NCI-H526 (cell line): ENCODE data around the gene LTN1.
"Not testable (repeated sequence)": the region's sequence is repeated elsewhere in the genome, so short reads cannot be mapped to it uniquely, and the experiment has no call there.

Experiments used
- DNase-seq, 2 experiments: peaks; one replicate each; lab custom pipeline; 2025; lab: John Stamatoyannopoulos, UW

The LTN1 gene

DNA sequence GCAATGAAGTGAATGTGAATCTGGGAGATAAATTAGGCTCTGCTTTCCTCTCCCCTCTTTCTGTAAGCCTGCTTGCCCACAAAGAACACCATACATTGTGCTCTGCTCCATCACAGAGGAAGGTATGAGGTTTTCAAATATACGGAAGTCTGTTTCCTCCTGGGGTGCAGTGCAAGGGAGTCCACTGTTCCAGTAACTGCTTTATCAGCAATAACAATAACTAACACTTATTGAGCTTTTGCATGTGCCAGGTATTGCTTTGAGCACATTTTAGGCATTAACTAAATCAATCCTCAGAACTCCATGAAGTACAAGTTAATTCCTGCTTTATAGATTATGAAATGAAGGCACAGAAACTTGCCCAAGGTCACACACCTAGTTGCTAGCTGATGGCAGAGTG, 10.0 kb downstream of the LTN1 start:
- no peak for DNase-seq

DNA sequence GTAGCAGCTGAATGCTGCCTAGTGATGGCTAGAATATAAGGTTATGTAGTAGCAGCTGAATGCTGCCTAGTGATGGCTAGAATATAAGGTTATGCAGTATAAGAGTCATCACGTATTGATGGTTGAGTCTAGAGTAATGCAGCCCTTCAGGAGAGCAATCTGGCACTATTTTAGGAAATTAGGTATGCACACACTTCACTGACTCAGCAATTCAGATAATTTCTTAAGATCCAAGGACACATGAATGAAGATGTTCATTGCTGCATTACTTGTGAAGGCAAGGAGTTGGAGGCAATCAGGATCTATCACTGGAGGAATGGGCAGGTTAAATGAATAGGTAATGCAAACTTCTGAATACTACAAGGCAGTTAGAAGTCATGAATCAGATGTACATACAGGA, 13.6 kb downstream of the LTN1 start:
- no peak for DNase-seq

DNA sequence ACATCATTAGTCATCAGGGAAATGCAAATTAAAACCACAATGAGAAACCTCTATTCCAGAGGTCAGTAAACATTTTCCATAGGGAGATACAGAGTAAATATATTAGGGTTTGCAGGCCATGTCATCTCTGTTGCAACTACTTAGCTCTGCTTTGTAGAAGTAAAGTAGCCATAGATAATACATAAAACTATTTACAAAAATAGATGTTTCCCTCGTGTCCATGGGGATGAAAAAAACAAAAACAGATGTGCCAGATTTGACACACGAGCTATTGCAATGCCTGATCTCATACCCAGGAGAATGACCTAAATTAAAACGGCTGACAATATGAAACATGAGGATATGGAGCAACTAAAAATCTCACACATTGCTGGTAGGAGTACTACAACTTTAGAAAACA, 17.3 kb downstream of the LTN1 start:
- peak; percentile 21 to 23 for DNase-seq

DNA sequence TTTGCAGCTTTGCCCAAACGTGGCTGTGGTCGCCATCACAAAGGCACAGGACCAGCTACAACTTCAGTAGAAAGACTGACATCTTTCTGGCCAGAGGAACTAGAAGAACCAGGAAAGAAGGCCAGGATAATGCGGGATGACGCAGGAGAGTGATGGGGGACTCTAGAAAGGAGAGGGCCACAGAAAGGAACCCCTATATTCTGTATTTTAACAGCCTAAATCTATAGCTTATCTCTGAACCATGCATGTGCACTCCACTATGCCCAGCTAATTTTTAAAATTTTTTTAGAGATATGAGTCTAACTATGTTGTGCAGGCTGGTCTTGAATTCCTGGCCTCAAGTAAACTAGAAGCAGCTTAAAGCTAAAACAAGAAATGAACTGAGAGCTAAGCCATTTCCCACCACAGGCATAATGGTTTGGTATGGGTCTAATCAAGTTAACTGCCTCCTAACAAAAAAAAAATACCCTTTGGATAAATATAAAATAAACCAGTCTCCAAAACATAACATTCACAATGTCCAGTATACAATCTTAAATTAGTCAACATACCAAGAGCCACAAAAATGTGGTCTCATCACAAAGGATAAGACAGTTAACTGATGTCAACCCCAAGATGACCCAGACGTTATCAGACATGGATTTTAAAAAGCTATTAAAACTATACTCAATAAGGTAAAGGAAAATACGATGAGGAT, 18.0 kb downstream of the LTN1 start:
- no peak for DNase-seq

DNA sequence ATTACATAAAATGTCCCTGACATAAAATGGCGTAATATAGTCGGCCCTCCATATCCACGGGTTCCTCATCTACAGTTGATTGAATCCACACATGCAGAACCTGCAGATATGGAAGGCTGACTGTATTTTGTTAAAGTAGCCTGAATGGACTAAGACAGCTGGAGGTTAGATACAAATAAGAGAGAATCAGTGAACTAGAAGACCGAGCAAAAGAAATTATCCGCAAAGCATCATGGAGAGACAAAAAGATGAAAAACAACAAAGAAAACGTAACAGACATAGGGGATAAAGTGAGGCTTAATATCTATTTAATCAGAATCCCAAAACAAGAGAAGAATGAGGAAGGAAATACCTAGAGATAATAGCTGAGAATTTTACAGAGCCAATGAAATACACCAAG, 20.3 kb downstream of the LTN1 start:
- DNase-seq = no peak

DNA sequence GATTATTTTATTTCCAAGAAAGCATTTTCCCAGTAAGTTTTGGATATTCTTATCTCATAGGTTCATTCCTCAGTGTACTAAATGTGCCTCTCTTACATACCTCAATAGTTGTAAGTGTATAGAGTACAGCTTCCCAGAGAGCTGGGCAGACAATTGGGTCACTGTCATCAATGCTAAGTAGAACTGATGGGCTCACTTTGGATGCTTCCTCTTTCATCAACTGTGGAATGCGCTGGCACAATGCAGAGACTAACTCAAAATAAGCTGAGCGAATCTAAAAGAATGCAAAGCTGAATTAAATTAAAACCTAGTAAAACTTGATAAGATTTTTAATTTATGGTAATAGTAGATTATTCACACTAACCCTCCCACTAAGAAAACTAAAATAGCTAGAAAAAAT, 21.5 kb downstream of the LTN1 start:
- DNase-seq = no peak

DNA sequence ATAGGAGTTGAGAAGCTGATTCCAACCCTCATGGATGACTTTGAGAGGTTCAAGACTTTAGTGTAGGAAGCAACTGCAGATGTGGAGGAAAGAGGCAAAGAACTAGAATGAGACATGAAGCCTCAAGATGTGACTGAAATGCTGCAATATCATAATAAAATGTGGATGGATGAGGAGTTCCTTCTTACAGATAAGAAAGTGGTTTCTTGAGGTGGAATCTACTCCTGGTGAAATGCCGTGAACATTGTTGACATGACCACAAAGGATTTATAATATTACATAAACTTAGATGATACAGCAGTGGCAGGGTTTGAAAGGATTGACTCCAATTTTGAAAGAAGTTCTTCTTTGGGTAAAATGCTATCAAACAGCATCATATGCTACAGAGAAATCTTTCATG, 28.8 kb downstream of the LTN1 start:
- DNase-seq = no peak

DNA sequence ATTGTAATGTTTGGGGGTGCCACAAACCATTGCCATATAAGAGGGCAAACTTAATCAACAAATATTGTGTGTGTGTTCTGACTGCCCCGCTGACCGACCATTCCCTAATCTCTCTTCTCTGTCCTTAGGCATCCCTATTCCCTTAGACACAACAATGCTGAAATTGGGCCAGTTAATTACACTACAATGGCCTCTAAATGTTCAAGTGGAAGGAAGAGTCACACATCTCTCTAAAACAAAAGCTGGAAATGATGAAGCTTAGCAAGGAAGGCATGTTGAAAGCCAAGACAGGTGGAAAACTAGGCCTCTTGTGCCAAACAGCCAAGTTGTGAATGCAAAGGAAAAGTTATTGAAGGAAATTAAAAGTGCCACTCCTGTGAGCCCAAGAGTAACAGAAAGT, 30.2 kb downstream of the LTN1 start:
- DNase-seq = no peak

DNA sequence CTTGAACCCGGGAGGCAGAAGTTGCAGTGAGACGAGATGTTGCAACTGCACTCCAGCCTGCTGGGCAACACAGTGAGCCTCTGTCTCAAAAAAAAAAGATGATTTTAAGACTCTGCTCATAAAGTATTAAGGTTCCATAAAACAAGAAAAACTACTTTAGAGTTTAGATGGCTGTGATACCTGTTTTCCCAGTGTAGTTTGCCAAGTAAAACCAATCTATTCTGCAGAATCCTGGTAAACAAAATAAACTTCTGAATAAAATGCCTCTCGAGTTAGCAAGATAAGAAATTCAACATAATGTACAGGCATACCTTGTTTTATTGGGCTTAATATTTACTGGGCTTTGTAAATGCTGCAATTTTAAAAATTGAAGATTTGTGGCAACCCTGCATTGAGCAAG, 30.8 kb downstream of the LTN1 start:
- no peak for DNase-seq

DNA sequence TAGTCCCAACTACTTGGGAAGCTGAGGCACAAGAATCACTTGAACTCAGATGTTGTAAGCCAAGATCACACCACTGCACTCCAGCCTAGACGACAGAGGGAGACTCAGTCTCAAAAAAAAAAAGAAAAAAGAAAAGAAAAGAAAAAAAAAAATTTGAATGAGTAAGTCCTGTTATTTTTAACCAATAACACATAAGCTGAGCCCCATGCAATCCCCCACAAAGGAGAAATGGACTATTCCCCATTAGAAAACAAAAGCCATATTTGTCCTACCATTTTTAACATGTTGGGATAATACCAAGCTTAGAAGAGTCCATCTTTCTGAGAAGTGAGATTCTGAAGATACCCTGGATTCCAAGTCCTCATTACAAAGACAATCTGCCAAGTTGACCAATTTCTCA, 32.4 kb downstream of the LTN1 start:
- no peak for DNase-seq

DNA sequence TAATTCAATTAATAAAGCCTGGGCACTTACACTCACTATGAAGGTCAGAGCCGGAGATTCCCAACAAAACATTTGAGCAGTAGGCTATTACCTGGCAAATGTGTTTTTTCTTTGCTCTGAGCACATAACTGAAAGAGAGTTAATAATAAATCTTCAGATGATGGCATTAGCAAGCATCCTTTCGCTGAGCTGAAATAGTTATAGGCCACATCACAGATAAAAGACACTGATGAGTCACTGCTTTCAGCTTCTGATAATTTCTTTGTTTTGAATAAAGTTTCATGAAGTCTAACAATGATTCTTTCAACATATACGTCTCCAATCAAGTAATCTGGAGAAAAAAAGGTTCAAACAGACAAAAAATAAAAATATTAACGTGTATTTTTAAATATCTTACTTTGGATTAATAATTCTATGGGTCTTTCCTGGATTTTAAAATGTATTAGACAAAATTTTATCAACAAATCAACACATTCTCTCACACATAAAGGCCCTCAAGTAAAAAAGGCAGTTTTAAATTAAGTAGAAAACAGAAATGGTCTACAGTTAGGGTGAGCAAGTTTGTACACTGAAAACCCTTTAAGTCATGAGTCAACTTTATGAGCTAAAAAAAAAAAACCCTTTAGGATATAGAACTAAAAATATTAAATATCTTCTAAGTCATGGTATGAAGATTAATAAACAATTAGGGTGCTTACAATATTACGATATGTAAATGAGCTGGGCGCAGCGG, 33.1 kb downstream of the LTN1 start:
- no peak for DNase-seq

DNA sequence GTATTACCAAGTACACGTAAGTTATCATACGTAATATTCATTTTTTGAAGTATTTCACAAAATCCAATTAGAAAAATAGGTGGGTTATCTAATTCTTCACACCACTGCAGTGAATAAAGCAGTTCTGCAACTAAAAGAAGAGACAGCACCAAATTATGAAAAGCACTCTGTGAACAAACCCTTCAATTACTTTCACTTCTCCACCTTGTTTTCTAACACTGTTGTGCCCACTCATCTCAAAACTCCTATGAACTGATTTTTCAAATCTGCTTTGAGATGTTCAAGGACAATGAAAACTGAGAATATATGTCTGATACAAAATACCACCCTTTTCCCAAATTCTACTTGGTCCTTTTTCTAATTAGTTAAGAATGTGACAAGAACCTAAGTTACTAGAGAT, 39.4 kb downstream of the LTN1 start:
- no peak for DNase-seq

DNA sequence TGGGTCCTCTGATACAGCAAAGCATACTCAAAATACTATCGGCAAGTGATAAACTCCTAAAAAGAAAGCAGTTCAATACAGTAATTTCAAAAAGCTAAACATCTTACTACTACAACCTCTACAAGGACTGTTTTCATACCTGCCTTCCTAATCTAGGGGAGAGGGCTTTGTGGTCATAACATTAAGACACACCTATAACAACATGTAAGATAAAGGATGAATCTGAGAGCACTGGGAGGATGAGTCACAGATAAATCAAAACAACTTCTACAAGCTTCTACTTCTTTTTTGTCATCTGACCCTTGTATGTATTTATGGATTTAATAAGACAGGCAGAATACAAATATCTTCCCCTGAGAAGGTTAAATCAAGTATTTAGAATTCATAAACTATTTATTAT, 40.0 kb downstream of the LTN1 start:
- no peak for DNase-seq

DNA sequence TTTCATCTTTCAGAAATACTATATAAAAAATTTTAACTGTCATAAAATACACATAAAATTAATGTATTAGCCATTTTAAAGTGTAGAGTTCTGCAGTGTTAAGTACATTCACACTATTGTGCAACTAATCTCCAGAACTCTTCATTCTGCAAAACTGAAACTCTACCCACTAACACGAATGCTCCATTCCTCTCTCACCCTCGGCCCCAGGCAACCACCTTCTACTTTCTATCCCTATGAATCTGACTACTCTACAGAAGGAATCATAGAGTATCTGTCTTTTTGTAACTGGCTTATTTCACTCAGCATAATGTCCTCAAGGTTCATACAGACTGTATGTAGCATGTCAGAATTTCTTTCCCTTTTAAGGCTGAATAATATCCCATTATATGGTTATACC, 43.4 kb downstream of the LTN1 start:
- no peak for DNase-seq

DNA sequence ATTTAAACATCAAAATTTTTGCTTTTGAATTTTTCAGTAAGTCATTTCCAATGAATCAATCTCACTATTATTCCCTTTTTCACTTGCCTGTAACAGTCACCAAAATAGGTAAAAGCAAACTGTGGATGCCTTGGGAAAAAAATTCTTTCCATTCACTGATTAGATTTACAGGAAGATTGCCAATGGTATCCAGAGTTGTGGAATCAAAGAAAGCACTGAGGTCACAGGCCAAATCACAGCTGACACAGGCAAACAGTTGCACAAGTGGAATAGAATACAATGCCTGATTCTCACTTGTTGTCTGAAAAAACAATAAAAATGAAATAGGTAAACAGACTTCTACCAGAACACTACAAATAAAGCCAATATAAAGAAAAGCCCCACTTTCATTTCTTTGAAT, 48.4 kb downstream of the LTN1 start:
- no peak for DNase-seq

DNA sequence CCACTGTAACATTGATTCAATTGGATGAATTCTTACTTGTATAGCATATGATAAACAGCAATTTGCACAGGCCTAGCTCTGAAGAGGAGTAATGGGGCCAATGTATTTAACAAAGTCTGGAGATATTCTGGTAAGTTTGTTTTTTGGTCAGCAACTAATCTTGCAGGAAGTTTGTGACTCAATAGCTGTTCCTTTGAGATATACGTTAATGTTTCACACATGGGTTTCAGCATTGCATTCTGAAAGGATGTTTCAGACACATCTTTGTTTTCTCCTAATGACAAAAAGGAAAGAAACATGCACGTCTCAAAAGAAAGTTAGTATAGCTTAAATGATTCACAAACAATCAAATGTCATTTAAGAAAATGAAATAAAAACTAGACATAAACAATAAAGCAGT, 49.0 kb downstream of the LTN1 start:
- DNase-seq = no peak

DNA sequence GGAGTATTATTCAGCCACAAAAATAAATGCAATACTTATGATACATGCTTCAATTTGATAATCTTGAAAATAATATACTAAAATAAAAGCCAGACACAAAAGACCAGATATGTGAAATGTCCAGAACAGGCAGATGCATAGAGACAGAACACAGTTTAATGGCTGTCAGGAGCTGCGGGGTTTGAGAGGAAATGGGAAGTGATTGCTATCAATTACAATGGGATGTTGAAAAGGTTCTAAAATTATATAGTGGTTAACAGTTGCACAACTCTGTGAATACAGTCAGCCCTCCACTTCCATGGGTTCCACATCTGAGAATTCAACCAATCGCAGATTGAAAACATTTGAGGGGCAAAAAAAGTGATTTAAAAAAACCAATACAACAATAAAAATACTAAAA, 54.0 kb downstream of the LTN1 start:
- DNase-seq = no peak

DNA sequence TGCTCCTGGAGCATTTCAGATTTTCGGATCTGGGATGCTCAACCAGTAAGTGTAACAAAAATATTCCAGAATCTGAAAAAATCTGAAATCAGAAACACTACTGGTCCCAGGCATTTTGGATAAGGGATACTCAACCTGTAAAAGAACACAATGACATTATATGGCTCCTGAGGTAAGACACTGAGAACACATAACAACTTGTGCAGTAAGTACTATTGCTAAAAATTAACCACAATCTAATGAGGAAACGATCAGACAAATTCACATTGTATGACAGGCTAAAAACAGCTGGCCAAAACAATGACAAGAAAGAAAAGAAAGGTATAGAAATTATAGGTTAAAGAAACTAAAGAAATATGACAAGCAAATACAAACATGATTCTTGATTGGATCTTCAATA, 54.9 kb downstream of the LTN1 start:
- no peak for DNase-seq

DNA sequence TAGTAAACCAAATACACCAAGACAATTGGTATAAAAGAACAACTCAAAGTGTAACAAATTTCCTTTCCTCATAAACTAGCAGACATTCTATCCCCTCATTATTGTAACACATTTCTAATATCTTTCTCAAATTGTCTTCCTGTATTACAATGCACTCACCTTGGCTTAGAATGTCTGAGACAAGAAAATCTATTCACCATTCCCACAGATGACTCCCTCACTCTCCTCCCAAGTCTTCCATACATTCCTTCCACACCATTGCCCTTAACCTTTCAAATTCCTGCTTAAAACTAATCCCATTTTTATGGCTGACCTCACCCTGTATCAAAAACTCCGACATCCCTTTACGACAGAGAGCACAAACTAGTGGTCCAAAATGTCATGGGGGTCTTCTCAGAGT, 56.0 kb downstream of the LTN1 start:
- no peak for DNase-seq

DNA sequence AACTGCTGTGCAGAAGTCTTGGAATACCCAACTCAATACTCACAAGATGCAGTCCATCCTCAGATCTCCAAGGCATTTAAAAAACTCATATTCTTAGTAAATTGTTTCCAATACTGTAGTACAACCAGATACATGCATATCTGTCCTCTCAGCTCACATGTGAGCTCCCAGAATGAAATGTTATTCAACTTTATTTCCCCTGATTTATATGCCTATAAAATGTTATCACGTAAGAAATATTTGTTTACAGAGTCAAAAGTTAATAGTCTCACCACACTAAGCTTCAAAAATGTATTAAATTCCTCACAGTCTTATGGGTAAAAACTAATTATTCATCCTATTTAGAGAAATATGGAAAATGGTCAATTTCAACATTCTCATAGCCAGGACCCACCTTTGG, 56.6 kb downstream of the LTN1 start:
- DNase-seq = no peak

DNA sequence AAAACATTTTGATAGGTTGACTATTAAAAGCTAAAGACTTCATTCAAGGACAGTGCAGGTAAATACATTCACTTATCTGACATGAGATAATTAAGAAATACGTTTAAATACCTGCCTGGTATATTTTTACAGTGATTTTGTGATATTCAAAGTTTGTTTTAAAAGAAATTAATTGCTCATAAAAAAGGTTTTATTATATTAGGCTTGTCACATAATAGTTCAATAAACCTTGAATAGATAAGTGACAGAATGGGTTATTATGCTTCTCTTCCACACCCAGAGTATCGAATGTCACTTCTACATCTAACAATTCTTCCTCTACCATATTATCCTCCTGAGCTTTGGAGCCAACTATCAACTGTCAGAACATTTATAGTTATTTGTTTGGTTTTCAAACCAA, 60.0 kb downstream of the LTN1 start:
- DNase-seq = no peak

DNA sequence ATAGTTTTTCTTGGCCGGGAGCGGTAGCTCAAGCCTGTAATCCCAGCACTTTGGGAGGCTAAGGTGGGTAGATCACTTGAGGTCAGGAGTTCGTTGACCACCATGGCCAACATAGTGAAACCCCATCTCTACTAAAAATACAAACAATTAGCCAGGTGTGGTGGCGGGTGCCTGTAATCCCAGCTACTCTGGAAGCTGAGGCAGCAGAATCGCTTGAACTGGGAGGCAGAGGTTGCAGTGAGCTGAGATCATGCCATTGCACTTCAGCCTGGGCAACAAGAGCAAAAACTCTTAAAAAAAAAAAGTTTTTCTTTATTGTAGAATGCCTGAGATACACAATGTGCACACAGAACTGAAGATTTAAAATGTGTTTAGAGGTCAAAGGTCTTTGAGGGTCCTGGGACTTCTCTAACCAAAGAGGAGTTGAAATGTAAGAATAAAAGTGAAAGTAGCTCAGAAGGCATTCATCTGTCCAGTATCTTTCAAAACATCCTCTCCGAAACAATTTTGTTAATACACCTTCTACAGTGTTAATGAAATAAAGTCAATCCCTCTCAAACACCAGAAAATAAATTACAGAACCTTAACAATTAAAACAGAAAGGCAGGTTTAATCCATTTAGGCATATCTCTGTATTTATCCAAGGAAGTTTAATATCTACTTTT, 60.8 kb downstream of the LTN1 start:
- not testable (repeated sequence) for DNase-seq

DNA sequence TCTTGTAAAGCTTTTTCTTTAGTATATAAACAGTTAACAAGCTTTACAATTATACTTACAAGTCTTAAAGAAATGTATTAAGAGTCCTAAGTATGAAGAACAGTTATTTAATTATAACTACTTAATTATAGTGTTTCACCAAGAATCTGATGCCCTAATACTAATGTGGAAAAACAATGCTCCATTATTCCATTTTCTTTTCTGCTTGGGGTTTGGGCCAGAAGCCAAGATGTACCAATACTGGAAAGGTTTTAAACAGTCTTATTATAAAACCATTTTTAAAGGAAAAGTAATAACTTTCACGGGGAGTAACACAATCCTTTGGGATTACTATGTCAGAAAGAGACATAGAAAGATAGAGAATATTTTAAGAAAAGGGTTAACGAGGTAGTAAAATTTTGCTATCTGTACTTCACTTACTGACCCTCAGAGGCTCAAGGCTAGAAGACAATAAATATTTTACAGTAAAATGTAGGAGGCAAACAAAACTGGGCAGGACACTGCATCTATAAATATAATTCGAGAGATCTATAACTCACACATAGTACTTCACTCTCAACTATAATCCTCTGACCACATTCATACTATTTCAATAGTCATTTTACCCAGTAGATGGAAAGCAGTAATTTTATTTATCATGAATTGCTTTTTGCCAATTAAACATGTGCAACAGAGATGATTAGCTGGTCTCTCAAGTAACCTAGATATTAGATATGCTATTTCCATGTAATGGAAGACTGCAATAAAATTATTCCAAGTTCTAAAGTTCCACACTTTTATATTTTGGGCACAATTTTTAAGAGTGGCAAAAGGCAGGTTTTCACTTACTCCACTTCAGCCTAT, 63.9 kb downstream of the LTN1 start:
- DNase-seq = no peak
